ENCODE results near the gene DYSF. TPM values are rescaled to one million over a fixed set of nuclear protein-coding genes. Genes with fewer than 3 reads are reported as not detected.

The DYSF gene
- total and polyA plus RNA-seq, 2 donors (not counting 3 experiments of a cell fraction or from before 2014, with no cell fraction given): 50.9 to 152 TPM

DNA sequence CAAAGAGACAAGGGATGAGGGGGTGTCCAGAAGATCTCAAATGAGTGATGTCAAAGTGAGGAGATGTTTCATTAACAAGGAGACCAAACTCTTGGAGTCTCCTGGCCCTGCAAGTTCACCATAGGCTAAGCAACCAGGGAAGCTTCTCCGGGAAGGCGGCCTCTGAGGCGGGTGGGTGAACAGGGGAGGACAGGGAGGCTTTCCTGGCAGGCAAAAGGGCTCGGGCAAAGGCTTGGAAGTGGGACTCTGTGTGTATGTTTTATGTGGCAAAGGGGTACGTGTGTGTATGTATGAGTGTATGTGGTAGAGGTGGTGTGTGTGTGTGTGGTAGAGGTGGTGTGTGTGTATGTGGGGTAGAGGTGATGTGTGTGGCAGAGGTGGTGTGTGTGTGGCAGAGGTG, 163.9 kb downstream of the DYSF start:
- H3K9me1 ChIP-seq (replicated peaks; ENCODE audit: control insufficient read depth, extremely low read depth, insufficient read depth, low read length): no peaks in the 10 kb centered on the region
- no peak overlapping the region for H3K27ac ChIP-seq (ENCODE audit: insufficient read depth, low read depth, low read length)
- FAIRE-seq (no peak), DNase-seq (ENCODE audit: low read depth, low spot score) (no peak)
- H3K9me3 ChIP-seq (replicated peaks; ENCODE audit: control insufficient read depth, insufficient read depth, low read length): no peaks in the 10 kb centered on the region
- no peaks in the 10 kb centered on the region for H4K20me1 ChIP-seq (replicated peaks; ENCODE audit: control insufficient read depth, extremely low read depth, insufficient read depth, low read length)
- no peak overlapping the region for H3K9ac ChIP-seq (replicated peaks; ENCODE audit: extremely low read depth, insufficient read depth, low read length)
- ChIA-PET CTCF (no interaction called here), POLR2A (no interaction called here)
- intact Hi-C loops (cut with micrococcal nuclease) (no loop called here), dilution Hi-C loops (cut with MboI; ENCODE audit: extremely low pct_ligation_motif_present, low sequenced_read_pairs) (no loop called here)
- peaks cover 0 to 14% of the 10 kb centered on the region in 2 experiments for H3K36me3 ChIP-seq (ENCODE audit: control insufficient read depth in 2 of 2, extremely low read depth in 1 of 2, insufficient read depth in 2 of 2, low read length in 2 of 2)
- H3K79me2 ChIP-seq (ENCODE audit: control insufficient read depth, insufficient read depth, low read length): no peaks in the 10 kb centered on the region
- H3K4me1 ChIP-seq (ENCODE audit: control insufficient read depth, extremely low read depth, insufficient read depth, low read length): peaks cover 13% of the 10 kb centered on the region
- no TSS peak for BruUV-seq (replicated peaks)
- H2AFZ ChIP-seq (ENCODE audit: low read depth, low read length): no peak overlapping the region
- H3K27me3 ChIP-seq (ENCODE audit: control insufficient read depth in 2 of 2, insufficient read depth in 2 of 2, low read length in 2 of 2): no peaks in the 10 kb centered on the region
- H3K4me2 ChIP-seq (ENCODE audit: insufficient read depth, low read length): no peak overlapping the region
- TF ChIP-seq POLR2AphosphoS5 (IDR thresholded peaks at IDR 0.05; ENCODE audit: insufficient read depth, low read depth, low read length): no peak
- TF ChIP-seq GATA2 (IDR thresholded peaks at IDR 0.05; ENCODE audit: insufficient read depth, insufficient read length, low read depth, low read length): no peak
- TF ChIP-seq MYC (IDR thresholded peaks at IDR 0.05; ENCODE audit: low read depth, low read length): no peak
- TF ChIP-seq JUN (IDR thresholded peaks at IDR 0.05; ENCODE audit: borderline replicate concordance, insufficient read depth, insufficient read length, low read depth): no peak
- TF ChIP-seq FOS (IDR thresholded peaks at IDR 0.05; ENCODE audit: borderline replicate concordance, insufficient read depth, low read length): no peak
- TF ChIP-seq POLR2A (IDR thresholded peaks at IDR 0.05; ENCODE audit: low read depth, low read length): no peak
- TF ChIP-seq EZH2 (IDR thresholded peaks at IDR 0.05; ENCODE audit: borderline replicate concordance, low read depth, low read length, severe bottlenecking): no peak
- TF ChIP-seq, protein P1, sequence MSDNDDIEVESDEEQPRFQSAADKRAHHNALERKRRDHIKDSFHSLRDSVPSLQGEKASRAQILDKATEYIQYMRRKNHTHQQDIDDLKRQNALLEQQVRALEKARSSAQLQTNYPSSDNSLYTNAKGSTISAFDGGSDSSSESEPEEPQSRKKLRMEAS (IDR thresholded peaks at IDR 0.05; ENCODE audit: insufficient read depth, insufficient read length): no peak
- TF ChIP-seq, protein P2, sequence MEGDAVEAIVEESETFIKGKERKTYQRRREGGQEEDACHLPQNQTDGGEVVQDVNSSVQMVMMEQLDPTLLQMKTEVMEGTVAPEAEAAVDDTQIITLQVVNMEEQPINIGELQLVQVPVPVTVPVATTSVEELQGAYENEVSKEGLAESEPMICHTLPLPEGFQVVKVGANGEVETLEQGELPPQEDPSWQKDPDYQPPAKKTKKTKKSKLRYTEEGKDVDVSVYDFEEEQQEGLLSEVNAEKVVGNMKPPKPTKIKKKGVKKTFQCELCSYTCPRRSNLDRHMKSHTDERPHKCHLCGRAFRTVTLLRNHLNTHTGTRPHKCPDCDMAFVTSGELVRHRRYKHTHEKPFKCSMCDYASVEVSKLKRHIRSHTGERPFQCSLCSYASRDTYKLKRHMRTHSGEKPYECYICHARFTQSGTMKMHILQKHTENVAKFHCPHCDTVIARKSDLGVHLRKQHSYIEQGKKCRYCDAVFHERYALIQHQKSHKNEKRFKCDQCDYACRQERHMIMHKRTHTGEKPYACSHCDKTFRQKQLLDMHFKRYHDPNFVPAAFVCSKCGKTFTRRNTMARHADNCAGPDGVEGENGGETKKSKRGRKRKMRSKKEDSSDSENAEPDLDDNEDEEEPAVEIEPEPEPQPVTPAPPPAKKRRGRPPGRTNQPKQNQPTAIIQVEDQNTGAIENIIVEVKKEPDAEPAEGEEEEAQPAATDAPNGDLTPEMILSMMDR (IDR thresholded peaks at IDR 0.05; ENCODE audit: extremely low read depth in 1 of 2, insufficient read depth in 1 of 2, low read depth in 1 of 2, low read length in 2 of 2): no peak
- no peak overlapping the region for H3K4me3 ChIP-seq (replicated peaks in 1 of 3; ENCODE audit: insufficient read depth in 1 of 3, low read depth in 1 of 3, low read length in 3 of 3)

All from endothelial cell of umbilical vein (primary cell).